Activated naive CD4-positive, alpha-beta T cell treated with anti-CD3 and anti-CD28 coated beads for 36 hours (primary cell): ENCODE measurements around the gene UBASH3B. TPM values are rescaled to one million over a fixed set of nuclear protein-coding genes. Genes with fewer than 3 reads are reported as not detected.
"Not testable (repeated sequence)": the region's sequence is repeated elsewhere in the genome, so short reads cannot be mapped to it uniquely, and the experiment has no call there.

ENCODE experiments used
- CTCF ChIA-PET: fragments of 350-600 bp; sonication (Branson Sonifier 250); formaldehyde crosslinking; loops from one replicate; lab custom pipeline; 2021; ENCODE audit warnings: antibody characterized with exemption; lab: Charles Lee
- DNase-seq: peaks from one replicate; pipeline ENCODE4 v3.0.0-alpha.2; 2020
- H3K27ac Mint-ChIP-seq: one replicate; pipeline ENCODE4 v1.8.0; 2021; ENCODE audit warnings: mild to moderate bottlenecking, mixed read lengths
- H3K27me3 Mint-ChIP-seq: one replicate; pipeline ENCODE4 v1.8.0; 2021; ENCODE audit warnings: low read depth, mixed read lengths
- H3K36me3 Mint-ChIP-seq: one replicate; pipeline ENCODE4 v1.8.0; 2021; ENCODE audit warnings: low read depth, mixed read lengths
- H3K4me1 Mint-ChIP-seq: one replicate; pipeline ENCODE4 v1.8.0; 2021; ENCODE audit warnings: low read depth, mixed read lengths
- H3K4me3 Mint-ChIP-seq: one replicate; pipeline ENCODE4 v1.8.0; 2021; ENCODE audit warnings: mild to moderate bottlenecking, moderate library complexity, mixed read lengths
- H3K9me3 Mint-ChIP-seq: one replicate; pipeline ENCODE4 v1.8.0; 2021; ENCODE audit warnings: mixed read lengths
- intact Hi-C: fragments of 100-400 bp; cut with micrococcal nuclease; formaldehyde crosslinking; loops from one replicate; pipeline ENCODE4 v1.15.1; 2023
- total RNA-seq, 2 experiments: library from RNA; stranded (reverse); gene quantifications; one replicate each; pipeline ENCODE4 v1.2.3, GENCODE V29; 2021

UBASH3B gene
- total RNA-seq, 2 experiments from 2014 or later = 17.9 to 21.1 TPM

GRCh38 chr11:122832297-122832696, 176.8 kb downstream of the UBASH3B start:
- intact Hi-C loops, H3K4me3 Mint-ChIP-seq, H3K4me1 Mint-ChIP-seq, H3K9me3 Mint-ChIP-seq, H3K36me3 Mint-ChIP-seq, H3K27ac Mint-ChIP-seq, H3K27me3 Mint-ChIP-seq, DNase-seq: not testable (repeated sequence)
- CTCF ChIA-PET = interaction anchor here (1.2 to 2.8 kb wide), 4 partner anchors 11 to 35 kb away, joined by 5 to 20 read pairs (median 10); no protein-coding TSS in a partner anchor

- no peaks in the 10 kb centered on the region for H3K9me3 Mint-ChIP-seq
- no peak overlapping the region for H3K4me3 Mint-ChIP-seq
- CTCF ChIA-PET = interaction anchor here (1.1 to 2.8 kb wide), 8 partner anchors 9 to 188 kb away, joined by 3 to 20 read pairs (median 6); no protein-coding TSS in a partner anchor
Observed at GRCh38 chr11:122832721-122833470, 177.4 kb downstream of the UBASH3B start.

GRCh38 chr11:122833846-122834464, 178.4 kb downstream of the UBASH3B start:
- no peak overlapping the region for H3K4me3 Mint-ChIP-seq
- CTCF ChIA-PET = interaction anchor here (1.1 to 2.8 kb wide), 8 partner anchors 10 to 253 kb away, joined by 3 to 20 read pairs (median 5); no protein-coding TSS in a partner anchor
- no peaks in the 10 kb centered on the region for H3K27me3 Mint-ChIP-seq
- intact Hi-C loops = no loop called here
- no peaks in the 10 kb centered on the region for H3K9me3 Mint-ChIP-seq
- no peaks in the 10 kb centered on the region for H3K36me3 Mint-ChIP-seq
- no peak for DNase-seq
- H3K4me1 Mint-ChIP-seq = peaks cover 15% of the 10 kb centered on the region
- H3K27ac Mint-ChIP-seq = no peak overlapping the region

More at GRCh38 chr11:122832721-122833470, 177.4 kb downstream of the UBASH3B start:
- DNase-seq = no peak
- H3K36me3 Mint-ChIP-seq = no peaks in the 10 kb centered on the region
- peaks cover 9% of the 10 kb centered on the region for H3K4me1 Mint-ChIP-seq
- no peaks in the 10 kb centered on the region for H3K27me3 Mint-ChIP-seq
- intact Hi-C loops = no loop called here
- H3K27ac Mint-ChIP-seq = no peak overlapping the region

GRCh38 chr11:122836916-122837315, 181.4 kb downstream of the UBASH3B start:
- intact Hi-C loops = no loop called here
- DNase-seq = no peak
- Mint-ChIP-seq H3K9me3 (no peaks in the 10 kb centered on the region), H3K27me3 (no peaks in the 10 kb centered on the region), H3K36me3 (no peaks in the 10 kb centered on the region), H3K4me1 (peaks cover 17% of the 10 kb centered on the region), H3K4me3 (no peak overlapping the region), H3K27ac (no peak overlapping the region)
- CTCF ChIA-PET = interaction anchor here (1.2 to 1.5 kb wide), 3 partner anchors 16 to 31 kb away, joined by 3 read pairs; no protein-coding TSS in a partner anchor

GRCh38 chr11:122837528-122838346, 182.2 kb downstream of the UBASH3B start:
- no peak overlapping the region for H3K27ac Mint-ChIP-seq
- intact Hi-C loops = no loop called here
- H3K27me3 Mint-ChIP-seq = no peaks in the 10 kb centered on the region
- H3K4me3 Mint-ChIP-seq = no peak overlapping the region
- DNase-seq = no peak
- no peaks in the 10 kb centered on the region for H3K9me3 Mint-ChIP-seq
- CTCF ChIA-PET = interaction anchor here (1.5 kb wide), 2 partner anchors 15 to 23 kb away, joined by 4 to 16 read pairs; no protein-coding TSS in a partner anchor
- peaks cover 18% of the 10 kb centered on the region for H3K4me1 Mint-ChIP-seq
- H3K36me3 Mint-ChIP-seq = no peaks in the 10 kb centered on the region

- DNase-seq = peak; percentile 71
- H3K4me1 Mint-ChIP-seq = peaks cover 30% of the 10 kb centered on the region
- no peaks in the 10 kb centered on the region for H3K9me3 Mint-ChIP-seq
- H3K36me3 Mint-ChIP-seq = no peaks in the 10 kb centered on the region
- CTCF ChIA-PET = interaction anchor here (0.6 to 2.4 kb wide), 9 partner anchors 10 to 215 kb away, joined by 3 to 24 read pairs (median 5); no protein-coding TSS in a partner anchor
- no peaks in the 10 kb centered on the region for H3K27me3 Mint-ChIP-seq
- peak overlapping the region; percentile 38 for H3K4me3 Mint-ChIP-seq
- H3K27ac Mint-ChIP-seq = peak overlapping the region; percentile 43
- intact Hi-C loops = loop anchor here (1.0 kb wide), 1 partner anchor 9 kb away; no protein-coding TSS in a partner anchor
Observed at GRCh38 chr11:122843281-122844141, 188.0 kb downstream of the UBASH3B start.

GRCh38 chr11:122847466-122847865, 191.9 kb downstream of the UBASH3B start:
- H3K27ac Mint-ChIP-seq = no peak overlapping the region
- intact Hi-C loops = no loop called here
- peaks cover 51% of the 10 kb centered on the region for H3K4me1 Mint-ChIP-seq

GRCh38 chr11:122848186-122848585, 192.7 kb downstream of the UBASH3B start:
- H3K4me1 Mint-ChIP-seq = peaks cover 48% of the 10 kb centered on the region
- intact Hi-C loops = no loop called here
- no peaks in the 10 kb centered on the region for H3K27me3 Mint-ChIP-seq
- H3K4me3 Mint-ChIP-seq = no peak overlapping the region
- no peak overlapping the region for H3K27ac Mint-ChIP-seq
- CTCF ChIA-PET = interaction anchor here (1.3 to 2.1 kb wide), 2 partner anchors 52 to 219 kb away, joined by 4 to 12 read pairs; no protein-coding TSS in a partner anchor
- no peaks in the 10 kb centered on the region for H3K36me3 Mint-ChIP-seq
- no peak for DNase-seq
- no peaks in the 10 kb centered on the region for H3K9me3 Mint-ChIP-seq

More at GRCh38 chr11:122847466-122847865, 191.9 kb downstream of the UBASH3B start:
- CTCF ChIA-PET = interaction anchor here (1.3 to 1.7 kb wide), 2 partner anchors 14 to 51 kb away, joined by 4 to 5 read pairs; no protein-coding TSS in a partner anchor
- Mint-ChIP-seq H3K4me3 (no peak overlapping the region), H3K36me3 (no peaks in the 10 kb centered on the region), H3K9me3 (no peaks in the 10 kb centered on the region), H3K27me3 (no peaks in the 10 kb centered on the region)
- no peak for DNase-seq

GRCh38 chr11:122850076-122850631, 194.6 kb downstream of the UBASH3B start:
- Mint-ChIP-seq H3K4me1 (peaks cover 35% of the 10 kb centered on the region), H3K36me3 (no peaks in the 10 kb centered on the region), H3K4me3 (peak overlapping the region; percentile 19), H3K27ac (peak overlapping the region; percentile 80), H3K27me3 (no peaks in the 10 kb centered on the region), H3K9me3 (no peaks in the 10 kb centered on the region)
- intact Hi-C loops = loop anchor here (5.0 to 10.0 kb wide), 3 partner anchors 153 to 1385 kb away; no protein-coding TSS in a partner anchor
- CTCF ChIA-PET = interaction anchor here (2.0 to 9.2 kb wide), 6 partner anchors 15 to 173 kb away, joined by 5 to 289 read pairs (median 17); no protein-coding TSS in a partner anchor
- DNase-seq = peak; percentile 28

- peak; percentile 52 for DNase-seq
- Mint-ChIP-seq H3K4me3 (peak overlapping the region; percentile 63), H3K9me3 (no peaks in the 10 kb centered on the region), H3K27me3 (no peaks in the 10 kb centered on the region), H3K27ac (peak overlapping the region; percentile 82), H3K36me3 (no peaks in the 10 kb centered on the region), H3K4me1 (peaks cover 41% of the 10 kb centered on the region)
- CTCF ChIA-PET = interaction anchor here (0.6 to 9.2 kb wide), 19 partner anchors 13 to 271 kb away, joined by 3 to 289 read pairs (median 10); partner anchors contain the start of genes CRTAM and UBASH3B
- intact Hi-C loops = loop anchor here (5.0 to 10.0 kb wide), 3 partner anchors 154 to 1387 kb away; no protein-coding TSS in a partner anchor
Observed at GRCh38 chr11:122851366-122851966, 195.9 kb downstream of the UBASH3B start.
